ENCODE data around the gene BCL2L2. TPM values are rescaled to one million over a fixed set of nuclear protein-coding genes. Genes with fewer than 3 reads are reported as not detected.

Gene BCL2L2
- total RNA-seq, 1 donor from 2014 or later: 5.7 TPM

DNA sequence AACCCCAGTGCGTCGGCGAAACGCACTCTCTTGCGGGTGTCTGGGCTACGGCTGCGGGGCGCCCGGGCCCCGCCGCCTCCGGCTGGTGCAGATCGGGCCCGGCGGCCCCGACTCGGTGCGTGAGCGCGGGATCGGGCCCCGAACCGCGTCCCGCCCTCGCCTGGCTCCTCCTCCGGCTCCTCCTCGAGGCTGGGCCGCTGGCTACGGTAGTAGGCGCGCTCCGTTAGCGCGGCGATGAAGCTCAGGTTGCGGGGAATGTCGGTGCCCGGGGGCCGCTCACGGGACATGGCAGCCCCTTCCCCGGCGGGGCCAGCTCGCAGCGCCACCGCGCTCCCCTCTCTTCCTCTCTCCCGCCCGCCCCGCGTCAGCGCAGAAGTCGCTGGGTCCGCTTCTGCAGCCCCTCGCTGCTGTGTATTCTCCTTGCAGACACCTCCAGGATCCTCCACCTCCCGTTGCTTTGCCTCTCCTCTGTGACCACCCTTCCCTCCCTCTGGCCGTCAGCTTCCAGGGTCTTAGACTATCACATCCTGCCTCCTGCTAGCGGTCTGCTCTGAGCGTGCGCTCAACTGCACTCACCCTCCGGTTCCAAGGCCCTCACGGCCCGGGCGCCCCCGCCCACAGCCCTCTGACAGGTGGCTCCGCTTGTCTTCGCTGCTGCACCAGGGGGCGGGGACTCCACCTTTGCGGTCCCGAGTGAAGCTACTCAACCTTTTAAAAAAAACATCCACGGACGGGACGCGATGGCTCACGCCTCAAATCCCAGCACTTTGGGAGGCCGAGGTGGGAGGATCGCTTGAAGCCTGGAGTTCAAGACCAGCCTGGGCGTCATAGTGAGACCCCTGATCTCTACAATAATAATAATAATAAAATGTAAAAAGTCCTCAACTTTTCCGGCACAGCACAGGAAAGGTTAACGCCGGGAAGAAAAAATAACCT, 4.1 kb upstream of the BCL2L2 start, which contains the start of gene PPP1R3E:
Gene PPP1R3E (minus strand): TSS at position 570 of the 936 bp plus-strand sequence. CDS start 283 bp downstream, at position 287.
- peak within 1 kb of the TSS; percentile 98 for H3K4me3 Mint-ChIP-seq
- intact Hi-C loops (cut with micrococcal nuclease): loop anchor here (5.0 kb wide), 1 partner anchor 375 kb away; the partner anchor contains the start of gene PRMT5
- H3K27ac Mint-ChIP-seq: peak within 1 kb of the TSS; percentile 100
- DNase-seq: peak; percentile 95
- H3K4me1 Mint-ChIP-seq: peaks cover 30% of the 10 kb centered on the region
- H3K9me3 Mint-ChIP-seq: no peaks in the 10 kb centered on the region
- H3K27me3 Mint-ChIP-seq: peaks cover 6% of the 10 kb centered on the region
- H3K36me3 Mint-ChIP-seq (ENCODE audit: low read depth): peaks cover 12% of the 10 kb centered on the region

DNA sequence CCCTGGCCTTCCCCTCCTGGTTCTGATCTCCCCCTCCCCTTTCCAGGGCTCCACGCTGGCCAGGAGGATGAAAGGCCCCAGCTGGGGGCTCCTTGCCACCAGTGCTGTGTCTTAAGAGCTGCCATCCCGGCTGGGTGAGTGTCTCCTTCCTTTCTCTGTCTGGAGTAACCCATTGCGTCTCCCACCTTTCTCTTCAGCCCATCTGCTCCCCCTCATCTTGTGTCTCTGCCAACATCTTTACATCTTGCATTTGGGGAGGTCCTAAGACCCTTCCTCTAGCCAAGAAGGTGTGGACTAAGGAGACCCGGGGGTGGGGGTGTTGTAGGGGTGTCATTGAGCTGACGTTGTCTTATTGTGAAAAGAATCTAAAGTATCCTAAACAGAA, 505 bp downstream of the BCL2L2 start:
- peaks cover 19% of the 10 kb centered on the region for H3K4me1 Mint-ChIP-seq
- no peak for DNase-seq
- intact Hi-C loops (cut with micrococcal nuclease): no loop called here
- peak overlapping the region; percentile 70 for H3K27ac Mint-ChIP-seq
- H3K4me3 Mint-ChIP-seq: peak overlapping the region; percentile 79
- no peaks in the 10 kb centered on the region for H3K36me3 Mint-ChIP-seq (ENCODE audit: low read depth)
- peaks cover 8% of the 10 kb centered on the region for H3K27me3 Mint-ChIP-seq
- H3K9me3 Mint-ChIP-seq: no peaks in the 10 kb centered on the region

DNA sequence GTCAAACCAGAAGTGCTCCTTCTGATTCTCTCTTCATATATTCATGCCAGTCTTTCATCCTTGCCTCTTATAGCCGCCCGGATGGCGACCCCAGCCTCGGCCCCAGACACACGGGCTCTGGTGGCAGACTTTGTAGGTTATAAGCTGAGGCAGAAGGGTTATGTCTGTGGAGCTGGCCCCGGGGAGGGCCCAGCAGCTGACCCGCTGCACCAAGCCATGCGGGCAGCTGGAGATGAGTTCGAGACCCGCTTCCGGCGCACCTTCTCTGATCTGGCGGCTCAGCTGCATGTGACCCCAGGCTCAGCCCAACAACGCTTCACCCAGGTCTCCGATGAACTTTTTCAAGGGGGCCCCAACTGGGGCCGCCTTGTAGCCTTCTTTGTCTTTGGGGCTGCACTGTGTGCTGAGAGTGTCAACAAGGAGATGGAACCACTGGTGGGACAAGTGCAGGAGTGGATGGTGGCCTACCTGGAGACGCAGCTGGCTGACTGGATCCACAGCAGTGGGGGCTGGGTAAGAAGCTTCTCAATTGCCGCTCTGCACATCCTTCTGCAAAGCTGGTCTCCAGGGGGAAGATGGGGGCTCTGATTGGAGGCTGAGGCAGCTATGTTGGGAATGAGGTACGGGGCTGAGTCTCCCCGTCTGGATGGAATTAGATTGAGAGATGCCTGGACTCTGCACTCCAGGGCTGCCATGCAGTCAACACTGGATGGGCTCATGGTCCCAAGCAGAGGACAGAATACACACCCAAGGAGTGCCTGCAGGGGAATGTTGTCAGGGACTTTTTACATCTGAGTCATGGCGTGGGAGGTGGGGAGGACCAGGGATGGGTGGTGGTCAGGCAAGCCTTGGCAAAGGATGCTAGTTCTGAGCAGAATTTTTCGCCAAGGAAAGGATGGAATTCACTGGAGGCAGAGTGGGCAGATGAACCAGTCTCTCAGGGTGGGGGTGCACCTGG, 1.3 kb downstream of the BCL2L2 start:
- Mint-ChIP-seq H3K4me3 (peak overlapping the region; percentile 79), H3K27me3 (peaks cover 12% of the 10 kb centered on the region), H3K4me1 (peaks cover 15% of the 10 kb centered on the region), H3K27ac (peak overlapping the region; percentile 21), H3K36me3 (ENCODE audit: low read depth) (no peaks in the 10 kb centered on the region), H3K9me3 (no peaks in the 10 kb centered on the region)
- intact Hi-C loops (cut with micrococcal nuclease): no loop called here
- DNase-seq: no peak

DNA sequence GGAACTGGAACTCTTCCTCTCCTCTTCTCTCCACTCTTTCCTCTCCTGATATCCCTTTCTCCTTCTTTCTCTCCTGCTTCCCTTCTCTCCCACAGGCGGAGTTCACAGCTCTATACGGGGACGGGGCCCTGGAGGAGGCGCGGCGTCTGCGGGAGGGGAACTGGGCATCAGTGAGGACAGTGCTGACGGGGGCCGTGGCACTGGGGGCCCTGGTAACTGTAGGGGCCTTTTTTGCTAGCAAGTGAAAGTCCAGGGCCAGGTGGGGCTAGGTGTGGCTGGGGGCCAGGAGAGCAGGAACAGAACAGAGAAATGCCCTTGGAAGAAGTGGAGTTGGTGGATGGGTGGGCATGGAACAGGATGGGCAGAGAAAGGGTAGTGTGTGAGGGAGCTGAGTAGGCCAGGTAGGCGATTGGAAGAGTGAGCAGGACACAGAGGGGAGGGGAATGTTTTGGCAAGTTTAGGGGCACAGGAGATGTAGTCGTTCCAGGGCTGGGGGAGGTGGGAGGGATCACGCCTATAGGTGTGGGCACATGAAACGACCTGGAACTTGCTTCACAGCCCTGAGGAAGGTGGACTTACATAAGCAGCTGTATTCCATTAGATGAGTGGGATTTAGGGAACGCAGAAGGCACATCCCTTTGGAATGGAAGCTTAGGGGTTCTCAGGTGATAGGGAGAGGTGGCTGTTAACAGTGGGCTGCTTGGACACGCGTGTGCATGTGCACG, 2.2 kb downstream of the BCL2L2 start:
- intact Hi-C loops (cut with micrococcal nuclease): no loop called here
- Mint-ChIP-seq H3K36me3 (ENCODE audit: low read depth) (no peaks in the 10 kb centered on the region), H3K27ac (no peak overlapping the region)

DNA sequence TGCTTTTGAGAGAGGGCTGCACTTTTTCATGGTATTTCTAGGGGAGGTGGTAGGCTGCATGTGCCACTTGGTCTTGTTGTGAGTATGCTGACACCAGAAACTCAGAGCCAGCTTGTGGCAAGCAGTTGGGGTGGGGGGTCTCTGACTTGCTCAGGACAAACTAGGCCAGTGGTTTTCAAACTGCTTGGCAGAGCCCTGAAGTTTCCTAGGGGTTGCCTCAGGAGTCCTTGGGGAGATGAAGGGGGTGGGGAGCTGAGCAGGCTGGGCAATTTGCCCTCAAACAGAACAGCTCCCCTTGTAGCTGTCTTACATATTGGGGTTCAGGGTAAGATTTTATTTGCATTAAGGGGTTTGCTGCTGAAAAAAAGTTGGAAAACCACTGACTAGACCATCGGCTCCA, 3.9 kb downstream of the BCL2L2 start:
- intact Hi-C loops (cut with micrococcal nuclease): no loop called here
- DNase-seq: no peak
- no peaks in the 10 kb centered on the region for H3K36me3 Mint-ChIP-seq (ENCODE audit: low read depth)
- H3K4me3 Mint-ChIP-seq: no peak overlapping the region
- H3K4me1 Mint-ChIP-seq: peaks cover 10% of the 10 kb centered on the region
- peaks cover 9% of the 10 kb centered on the region for H3K27me3 Mint-ChIP-seq
- H3K27ac Mint-ChIP-seq: no peak overlapping the region
- H3K9me3 Mint-ChIP-seq: no peaks in the 10 kb centered on the region

More for the DNA sequence above, 2.2 kb downstream of the BCL2L2 start:
- H3K4me3 Mint-ChIP-seq: no peak overlapping the region
- DNase-seq: no peak
- H3K9me3 Mint-ChIP-seq: no peaks in the 10 kb centered on the region
- peaks cover 12% of the 10 kb centered on the region for H3K27me3 Mint-ChIP-seq
- peaks cover 13% of the 10 kb centered on the region for H3K4me1 Mint-ChIP-seq

DNA sequence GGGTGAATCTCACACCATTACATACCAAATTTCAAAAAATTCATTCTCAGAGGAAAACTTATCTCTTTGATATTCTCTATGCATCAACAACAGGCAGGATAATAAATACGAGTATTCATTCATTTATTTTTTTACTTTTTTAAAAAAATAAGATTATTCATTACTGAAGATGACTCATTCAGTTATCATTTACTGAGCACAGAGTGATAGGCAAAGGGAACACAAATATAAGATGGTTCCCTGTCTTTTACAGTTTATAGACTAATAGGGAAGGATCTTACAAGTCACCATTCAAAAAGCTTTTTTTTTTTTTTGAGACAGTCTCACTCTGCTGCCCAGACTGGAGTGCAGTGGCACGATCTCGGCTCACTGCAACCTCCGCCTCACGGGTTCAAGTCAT, 9.7 kb downstream of the BCL2L2 start:
- peaks cover 4% of the 10 kb centered on the region for H3K27me3 Mint-ChIP-seq
- H3K4me3 Mint-ChIP-seq: no peak overlapping the region
- peaks cover 5% of the 10 kb centered on the region for H3K36me3 Mint-ChIP-seq (ENCODE audit: low read depth)
- intact Hi-C loops (cut with micrococcal nuclease): no loop called here
- H3K4me1 Mint-ChIP-seq: peaks cover 12% of the 10 kb centered on the region
- H3K27ac Mint-ChIP-seq: no peak overlapping the region
- no peak for DNase-seq
- H3K9me3 Mint-ChIP-seq: peaks cover 8% of the 10 kb centered on the region

DNA sequence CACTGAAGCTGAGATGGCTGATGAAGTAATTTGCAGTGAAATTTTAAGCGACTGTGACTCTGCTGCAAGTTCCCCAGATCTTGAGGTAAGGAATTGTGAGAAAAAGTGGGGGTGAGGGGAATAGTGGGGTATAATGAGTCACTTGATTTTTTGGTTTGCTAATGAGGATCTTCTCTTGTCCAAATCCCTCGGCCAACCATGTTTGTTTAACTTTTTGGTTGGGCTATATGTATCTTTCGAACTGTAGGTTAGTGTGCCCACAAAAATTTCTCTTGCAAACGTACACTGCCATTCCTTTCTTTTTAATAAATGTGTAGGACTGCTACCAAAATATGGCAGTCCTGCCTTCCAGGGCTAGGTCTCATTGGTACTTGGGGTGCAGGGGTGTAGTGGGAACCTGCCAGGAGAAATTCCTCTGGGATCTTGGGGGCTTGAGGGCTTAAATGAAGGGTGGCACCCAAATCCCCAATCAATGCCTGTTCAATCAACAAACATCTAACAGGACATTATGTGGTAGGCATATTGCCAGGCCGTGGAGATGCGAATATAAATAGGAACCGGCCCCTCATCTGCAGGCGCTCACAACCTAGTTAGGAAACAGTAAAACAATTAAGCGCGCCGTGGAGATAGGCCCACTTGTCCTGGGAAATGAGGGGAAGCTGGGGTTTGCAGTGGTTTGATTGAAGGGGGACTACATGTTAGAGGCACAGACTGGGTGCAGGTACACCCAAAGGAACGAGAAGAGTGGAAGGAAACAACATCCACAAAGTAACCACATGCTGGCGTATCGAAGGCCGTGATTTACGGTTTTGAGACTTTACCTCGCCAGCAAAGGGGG, 13.3 kb downstream of the BCL2L2 start:
- no peak for DNase-seq
- peaks cover 8% of the 10 kb centered on the region for H3K9me3 Mint-ChIP-seq
- H3K4me1 Mint-ChIP-seq: peaks cover 24% of the 10 kb centered on the region
- intact Hi-C loops (cut with micrococcal nuclease): loop anchor here (2.0 kb wide), 1 partner anchor 225 kb away; the partner anchor contains the start of genes ACIN1 and C14orf119
- no peaks in the 10 kb centered on the region for H3K27me3 Mint-ChIP-seq
- peak overlapping the region; percentile 98 for H3K27ac Mint-ChIP-seq
- peaks cover 35% of the 10 kb centered on the region for H3K36me3 Mint-ChIP-seq (ENCODE audit: low read depth)
- peak overlapping the region; percentile 90 for H3K4me3 Mint-ChIP-seq

DNA sequence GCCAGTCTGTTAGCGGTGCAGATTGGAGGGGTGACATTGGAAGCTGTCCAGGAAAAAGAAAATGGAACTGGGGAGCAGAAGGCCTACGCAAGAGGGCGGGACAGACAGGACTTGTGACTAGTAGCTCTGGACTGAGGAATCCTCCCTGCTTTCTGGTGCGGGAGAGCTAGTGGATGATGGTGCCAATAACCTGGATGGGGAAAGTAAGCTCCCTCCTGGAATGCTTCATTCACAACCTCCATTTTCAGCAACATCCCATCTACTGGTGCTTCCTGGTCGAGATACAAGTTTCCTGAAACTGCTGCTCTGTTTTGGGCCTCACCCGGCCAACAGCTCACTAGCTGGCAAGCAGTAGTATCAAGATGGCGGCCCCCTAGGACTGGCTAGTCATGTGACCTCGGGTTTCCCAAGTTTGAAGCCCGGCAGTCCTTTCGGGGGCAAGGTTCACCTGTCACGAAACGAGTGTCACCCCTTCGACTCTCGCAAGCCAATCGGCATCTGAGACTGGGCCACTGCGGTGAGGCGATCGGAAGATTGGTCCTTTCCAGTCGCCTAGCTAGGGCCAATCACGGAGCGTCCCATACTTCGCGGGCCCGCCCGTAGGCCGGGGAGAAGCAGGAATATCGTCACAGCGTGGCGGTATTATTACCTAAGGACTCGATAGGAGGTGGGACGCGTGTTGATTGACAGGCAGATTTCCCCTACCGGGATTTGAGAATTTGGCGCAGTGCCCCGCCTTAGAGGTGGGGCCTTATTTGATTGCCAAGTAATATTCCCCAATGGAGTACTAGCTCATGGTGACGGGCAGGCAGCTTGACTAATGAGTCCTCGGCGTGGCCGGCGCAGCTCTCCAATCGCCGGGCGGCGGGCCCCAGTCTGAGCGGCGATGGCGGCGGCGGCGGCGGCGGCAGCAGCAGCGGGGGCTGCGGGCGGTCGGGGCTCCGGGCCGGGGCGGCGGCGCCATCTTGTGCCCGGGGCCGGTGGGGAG, 14.2 kb downstream of the BCL2L2 start, which contains the start of gene PABPN1:
Gene PABPN1 (plus strand): TSS at position 874 of the 988 bp plus-strand sequence. CDS start 13 bp downstream, at position 887.
- intact Hi-C loops (cut with micrococcal nuclease): loop anchor here (1.0 to 2.0 kb wide), 5 partner anchors 20 to 230 kb away; partner anchors contain the start of genes ACIN1, C14orf119, HOMEZ and NGDN
- Mint-ChIP-seq H3K4me1 (peaks cover 24% of the 10 kb centered on the region), H3K27ac (peak within 1 kb of the TSS; percentile 98), H3K27me3 (no peaks in the 10 kb centered on the region), H3K36me3 (ENCODE audit: low read depth) (peaks cover 43% of the 10 kb centered on the region), H3K9me3 (peaks cover 8% of the 10 kb centered on the region), H3K4me3 (peak within 1 kb of the TSS; percentile 90)
- peak; percentile 99 for DNase-seq

DNA sequence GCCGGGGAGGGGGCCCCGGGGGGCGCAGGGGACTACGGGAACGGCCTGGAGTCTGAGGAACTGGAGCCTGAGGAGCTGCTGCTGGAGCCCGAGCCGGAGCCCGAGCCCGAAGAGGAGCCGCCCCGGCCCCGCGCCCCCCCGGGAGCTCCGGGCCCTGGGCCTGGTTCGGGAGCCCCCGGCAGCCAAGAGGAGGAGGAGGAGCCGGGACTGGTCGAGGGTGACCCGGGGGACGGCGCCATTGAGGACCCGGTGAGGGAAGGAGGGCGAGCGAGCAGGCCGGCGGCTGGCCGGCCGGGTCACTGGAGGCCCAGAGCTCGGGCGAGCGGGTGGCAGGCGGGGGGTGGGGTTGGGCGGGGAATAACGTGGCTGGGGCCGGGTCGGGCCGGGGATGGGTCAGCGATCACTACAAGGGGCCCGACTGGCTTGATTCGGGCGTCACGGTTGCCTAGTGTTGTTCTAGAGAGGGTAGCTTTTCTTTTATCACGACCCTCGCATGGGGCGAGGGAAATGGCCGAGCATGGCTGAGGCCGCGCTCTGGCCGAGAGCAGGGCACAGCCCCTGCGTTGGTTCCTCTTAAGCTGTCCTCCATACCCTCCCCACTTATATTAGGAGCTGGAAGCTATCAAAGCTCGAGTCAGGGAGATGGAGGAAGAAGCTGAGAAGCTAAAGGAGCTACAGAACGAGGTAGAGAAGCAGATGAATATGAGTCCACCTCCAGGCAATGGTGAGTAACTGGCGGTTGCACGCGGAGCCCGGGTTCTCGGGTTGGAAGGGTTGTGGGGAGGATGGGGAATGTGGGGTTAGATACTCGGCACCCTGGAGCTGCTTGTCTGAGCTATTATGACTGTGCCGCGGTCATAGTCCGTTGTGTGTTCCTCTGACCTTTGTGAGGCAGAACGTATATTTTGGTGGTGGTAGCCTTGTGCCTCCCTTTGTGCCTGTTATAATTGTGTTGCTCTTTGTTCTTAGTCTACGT, 15.2 kb downstream of the BCL2L2 start:
- H3K4me1 Mint-ChIP-seq: peaks cover 24% of the 10 kb centered on the region
- H3K27ac Mint-ChIP-seq: peak overlapping the region; percentile 96
- no peaks in the 10 kb centered on the region for H3K27me3 Mint-ChIP-seq
- DNase-seq: peak; percentile 85
- intact Hi-C loops (cut with micrococcal nuclease): loop anchor here (1.0 to 2.0 kb wide), 5 partner anchors 21 to 229 kb away; partner anchors contain the start of genes ACIN1, C14orf119, HOMEZ and NGDN
- peaks cover 46% of the 10 kb centered on the region for H3K36me3 Mint-ChIP-seq (ENCODE audit: low read depth)
- peaks cover 8% of the 10 kb centered on the region for H3K9me3 Mint-ChIP-seq
- peak overlapping the region; percentile 90 for H3K4me3 Mint-ChIP-seq

DNA sequence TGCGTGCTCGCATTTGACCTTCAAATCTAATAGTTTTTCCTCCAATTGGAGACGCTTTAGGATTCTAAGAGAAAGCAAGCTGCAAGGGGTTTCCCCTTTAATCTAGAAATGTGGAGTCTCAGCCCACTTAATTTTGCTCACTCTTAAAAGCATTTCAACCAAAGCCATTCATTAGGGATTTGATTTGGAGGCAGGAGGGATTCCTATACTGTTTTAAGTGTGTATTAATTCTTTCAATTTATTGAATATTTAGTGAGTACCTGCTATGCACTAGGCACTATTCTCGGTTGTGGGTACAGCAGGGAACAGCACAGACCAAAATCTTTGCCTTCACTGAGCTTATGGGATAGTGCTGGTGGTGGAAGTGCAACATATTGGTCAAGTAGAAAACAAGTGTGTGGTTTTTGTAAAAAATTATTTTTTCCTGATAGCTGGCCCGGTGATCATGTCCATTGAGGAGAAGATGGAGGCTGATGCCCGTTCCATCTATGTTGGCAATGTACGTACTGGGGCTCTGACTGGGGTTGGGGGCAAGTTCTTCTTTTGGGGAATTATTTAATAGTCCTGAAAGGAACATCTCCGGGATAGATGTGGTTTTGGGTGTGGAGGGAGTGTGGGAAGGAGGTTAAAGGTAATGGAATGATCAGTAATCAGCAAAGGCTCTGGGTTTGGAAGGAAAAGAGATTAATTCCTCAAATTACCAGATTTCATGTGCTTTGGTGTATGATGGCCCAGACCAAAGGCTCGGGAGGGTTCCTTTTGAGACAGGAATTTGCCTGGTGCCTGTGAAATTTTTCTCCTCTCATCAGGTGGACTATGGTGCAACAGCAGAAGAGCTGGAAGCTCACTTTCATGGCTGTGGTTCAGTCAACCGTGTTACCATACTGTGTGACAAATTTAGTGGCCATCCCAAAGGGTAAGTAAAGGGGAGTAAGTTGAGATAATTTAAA, 16.2 kb downstream of the BCL2L2 start:
- Mint-ChIP-seq H3K9me3 (peaks cover 8% of the 10 kb centered on the region), H3K27me3 (no peaks in the 10 kb centered on the region), H3K36me3 (ENCODE audit: low read depth) (peaks cover 48% of the 10 kb centered on the region), H3K4me3 (peak overlapping the region; percentile 90), H3K27ac (peak overlapping the region; percentile 96), H3K4me1 (peaks cover 25% of the 10 kb centered on the region)
- intact Hi-C loops (cut with micrococcal nuclease): no loop called here
- no peak for DNase-seq
